Karpas-422 (cell line): ENCODE data around the gene MBD5. TPM values are rescaled to one million over a fixed set of nuclear protein-coding genes. Genes with fewer than 3 reads are reported as not detected.
A peak's percentile ranks its signal among the peaks of the same experiment; 100 is the strongest.

Source experiments
- DNase-seq: peaks from one replicate; pipeline ENCODE4 v3.0.0-alpha.2; 2015
- H2AFZ ChIP-seq: fragments of 200-600 bp; sonication (generic); 2 replicates; pipeline ENCODE4 v1.6.1; 2014; ENCODE audit warnings: antibody characterized with exemption, low read length, mixed read lengths
- H3K27ac ChIP-seq: fragments of 200-600 bp; sonication (generic); 2 replicates; pipeline ENCODE4 v1.5.1; 2014; ENCODE audit warnings: mild to moderate bottlenecking, low read length, moderate library complexity
- H3K27me3 ChIP-seq: fragments of 200-600 bp; sonication (generic); 2 replicates; pipeline ENCODE4 v1.6.1; 2014; ENCODE audit warnings: low read length, mixed read lengths
- H3K36me3 ChIP-seq: fragments of 200-600 bp; sonication (generic); 2 replicates; pipeline ENCODE4 v1.6.1; 2014; ENCODE audit warnings: low read length, mixed read lengths; ENCODE audit not compliant: insufficient read depth
- H3K4me1 ChIP-seq: fragments of 200-600 bp; sonication (generic); 2 replicates; pipeline ENCODE4 v1.6.1; 2014; ENCODE audit warnings: mild to moderate bottlenecking, low read length, mixed read lengths
- H3K4me2 ChIP-seq: fragments of 200-600 bp; sonication (generic); 2 replicates; pipeline ENCODE4 v1.6.1; 2014; ENCODE audit warnings: low read length, low read depth, mild to moderate bottlenecking; ENCODE audit not compliant: poor library complexity, severe bottlenecking
- H3K4me3 ChIP-seq: fragments of 200-600 bp; sonication (generic); 2 replicates; pipeline ENCODE4 v1.5.1; 2014; ENCODE audit warnings: mild to moderate bottlenecking, antibody characterized with exemption, low read length, mixed read lengths
- H3K79me2 ChIP-seq: fragments of 200-600 bp; sonication (generic); 2 replicates; pipeline ENCODE4 v1.6.1; 2014; ENCODE audit warnings: mild to moderate bottlenecking, low read length, mixed read lengths
- H3K9ac ChIP-seq: fragments of 200-600 bp; sonication (generic); 2 replicates; pipeline ENCODE4 v1.6.0; 2014; ENCODE audit warnings: low read length
- H3K9me2 ChIP-seq: fragments of 200-600 bp; sonication (generic), shearing (Covaris generic); replicated peaks from 2 replicates; pipeline ENCODE4 v1.6.0; 2014; ENCODE audit warnings: mild to moderate bottlenecking, low read length, moderate library complexity; ENCODE audit not compliant: insufficient read depth
- H3K9me3 ChIP-seq: fragments of 300-700, 200-600 bp; sonication (generic); 2 replicates; pipeline ENCODE4 v1.6.1; 2014; ENCODE audit warnings: low read length, mixed read lengths
- H4K20me1 ChIP-seq: fragments of 200-600 bp; sonication (generic); 2 replicates; pipeline ENCODE4 v1.6.1; 2014; ENCODE audit warnings: mild to moderate bottlenecking, antibody characterized with exemption, low read length, low read depth; ENCODE audit not compliant: insufficient read depth
- total RNA-seq: library from RNA; depleted of rRNA; stranded (reverse); fragments of >200 nt; shearing (Covaris generic); gene quantifications from 2 replicates; pipeline ENCODE4 v1.2.3, GENCODE V29; 2014; ENCODE audit warnings: low replicate concordance

The MBD5 gene
- total RNA-seq, 1 experiment from 2014 or later: 64.7 TPM

GRCh38 chr2:148014616-148015015 is 6.3 kb upstream of the MBD5 start:
- Histone ChIP-seq H3K36me3 (peaks cover 22% of the 10 kb centered on the region; the same call in 1 of the 2 replicates), H3K79me2 (peaks cover 100% of the 10 kb centered on the region), H3K9ac (no peak overlapping the region), H3K4me3 (no peak overlapping the region), H3K4me2 (no peak overlapping the region), H2AFZ (no peak overlapping the region), H3K9me3 (no peaks in the 10 kb centered on the region; the same call in 1 of the 2 replicates), H4K20me1 (no peaks in the 10 kb centered on the region), H3K4me1 (peaks cover 18% of the 10 kb centered on the region), H3K27ac (no peak overlapping the region), H3K27me3 (no peaks in the 10 kb centered on the region), H3K9me2 (no peaks in the 10 kb centered on the region)
- DNase-seq: no peak

- Histone ChIP-seq H3K79me2 (peaks cover 96% of the 10 kb centered on the region), H3K36me3 (peaks cover 22% of the 10 kb centered on the region), H3K27ac (peak within 1 kb of the TSS; percentile 78), H3K9me3 (no peaks in the 10 kb centered on the region), H3K4me2 (peak within 1 kb of the TSS; percentile 90), H3K27me3 (no peaks in the 10 kb centered on the region), H2AFZ (peak within 1 kb of the TSS; percentile 86), H3K4me3 (peak within 1 kb of the TSS; percentile 99), H3K4me1 (peaks cover 46% of the 10 kb centered on the region), H3K9ac (peak within 1 kb of the TSS; percentile 96), H4K20me1 (no peaks in the 10 kb centered on the region), H3K9me2 (no peaks in the 10 kb centered on the region)
- DNase-seq: peak; percentile 100
Observed at GRCh38 chr2:148020111-148021058, 506 bp upstream of the MBD5 start, which contains the start of gene ORC4. Gene ORC4 (minus strand): TSS chr2:148020737. CDS start chr2:147975958, 44,779 bp downstream.

GRCh38 chr2:148021886-148022285 is 995 bp downstream of the MBD5 start:
- no peak for DNase-seq

GRCh38 chr2:148022351-148022750 is 1.5 kb downstream of the MBD5 start:
- H3K4me1 ChIP-seq: peaks cover 52% of the 10 kb centered on the region
- no peaks in the 10 kb centered on the region for H4K20me1 ChIP-seq
- H3K4me2 ChIP-seq: peak overlapping the region; percentile 87
- DNase-seq: peak; percentile 46
- peak overlapping the region; percentile 89 for H3K9ac ChIP-seq
- no peaks in the 10 kb centered on the region for H3K9me3 ChIP-seq
- H3K36me3 ChIP-seq: peaks cover 9% of the 10 kb centered on the region; the same call in 1 of the 2 replicates
- peaks cover 96% of the 10 kb centered on the region for H3K79me2 ChIP-seq
- H3K4me3 ChIP-seq: peak overlapping the region; percentile 92
- H3K27me3 ChIP-seq: no peaks in the 10 kb centered on the region
- no peak overlapping the region for H3K27ac ChIP-seq
- H2AFZ ChIP-seq: no peak overlapping the region
- H3K9me2 ChIP-seq: no peaks in the 10 kb centered on the region

More at GRCh38 chr2:148021886-148022285, 995 bp downstream of the MBD5 start:
- peak overlapping the region; percentile 87 for H3K4me2 ChIP-seq
- H3K4me1 ChIP-seq: peaks cover 51% of the 10 kb centered on the region
- no peaks in the 10 kb centered on the region for H4K20me1 ChIP-seq
- peaks cover 9% of the 10 kb centered on the region; the same call in 1 of the 2 replicates for H3K36me3 ChIP-seq
- H3K4me3 ChIP-seq: peak overlapping the region; percentile 92
- no peaks in the 10 kb centered on the region for H3K27me3 ChIP-seq
- no peaks in the 10 kb centered on the region for H3K9me2 ChIP-seq
- H3K9me3 ChIP-seq: no peaks in the 10 kb centered on the region
- peak overlapping the region; percentile 89 for H3K9ac ChIP-seq
- no peak overlapping the region for H2AFZ ChIP-seq
- peak overlapping the region; percentile 78 for H3K27ac ChIP-seq
- peaks cover 96% of the 10 kb centered on the region for H3K79me2 ChIP-seq

DNA sequence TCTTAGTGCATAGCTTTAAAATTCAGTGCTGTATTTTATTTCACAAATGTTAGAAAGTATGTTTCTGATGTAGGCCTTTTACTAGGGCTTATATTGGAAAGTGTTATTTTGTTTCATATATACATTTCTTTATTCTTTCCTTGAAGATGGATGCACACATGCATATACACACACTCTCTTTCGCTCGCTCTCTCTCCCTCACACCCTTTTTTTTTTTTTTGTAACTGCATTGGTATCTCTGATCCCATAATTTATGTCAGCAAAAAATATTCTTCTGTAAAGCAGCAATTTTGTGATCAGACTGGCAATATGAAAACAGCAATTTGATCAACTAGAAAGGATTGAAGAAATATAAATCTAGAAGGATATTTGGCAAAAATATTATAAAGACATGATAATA is 2.0 kb downstream of the MBD5 start:
- H4K20me1 ChIP-seq: no peaks in the 10 kb centered on the region
- no peak overlapping the region for H2AFZ ChIP-seq
- peaks cover 96% of the 10 kb centered on the region for H3K79me2 ChIP-seq
- H3K9ac ChIP-seq: peak overlapping the region; percentile 89
- peaks cover 9% of the 10 kb centered on the region; the same call in 1 of the 2 replicates for H3K36me3 ChIP-seq
- H3K4me2 ChIP-seq: peak overlapping the region; percentile 87
- H3K9me3 ChIP-seq: no peaks in the 10 kb centered on the region
- no peaks in the 10 kb centered on the region for H3K27me3 ChIP-seq
- peak; percentile 51 for DNase-seq
- 0 out of 2 replicates have a peak overlapping the region, but pooled peaks have one; percentile 15 for H3K27ac ChIP-seq
- no peaks in the 10 kb centered on the region for H3K9me2 ChIP-seq
- peak overlapping the region; percentile 92 for H3K4me3 ChIP-seq
- H3K4me1 ChIP-seq: peaks cover 55% of the 10 kb centered on the region

DNA sequence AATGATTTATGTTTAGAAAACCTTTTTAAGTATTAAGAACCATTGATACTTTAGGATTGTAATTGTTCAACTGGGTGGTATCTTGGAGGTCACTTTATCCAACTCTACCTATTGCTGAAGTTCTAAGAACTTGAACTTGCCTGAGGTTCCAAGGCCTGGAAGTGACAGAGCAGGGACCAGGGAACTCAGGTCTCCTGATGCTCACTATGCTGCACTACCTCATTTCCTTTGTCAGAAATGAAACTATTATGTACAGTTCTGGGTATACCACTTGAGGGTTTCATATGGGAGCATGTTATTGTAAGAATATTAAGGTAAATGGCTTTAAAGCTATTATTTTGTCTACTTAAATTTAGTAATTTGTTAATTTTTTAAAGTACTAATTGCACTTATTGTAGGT is 3.0 kb downstream of the MBD5 start:
- H3K9me3 ChIP-seq: no peaks in the 10 kb centered on the region
- H4K20me1 ChIP-seq: no peaks in the 10 kb centered on the region
- no peak overlapping the region for H2AFZ ChIP-seq
- H3K27me3 ChIP-seq: no peaks in the 10 kb centered on the region
- peaks cover 9% of the 10 kb centered on the region; the same call in 1 of the 2 replicates for H3K36me3 ChIP-seq
- peak overlapping the region; percentile 87 for H3K4me2 ChIP-seq
- H3K4me1 ChIP-seq: peaks cover 49% of the 10 kb centered on the region
- H3K9ac ChIP-seq: peak overlapping the region; percentile 89
- H3K79me2 ChIP-seq: peaks cover 95% of the 10 kb centered on the region
- H3K4me3 ChIP-seq: peak overlapping the region; percentile 92
- no peaks in the 10 kb centered on the region for H3K9me2 ChIP-seq
- H3K27ac ChIP-seq: no peak overlapping the region
- peak; percentile 45 for DNase-seq

- H3K4me3 ChIP-seq: no peak overlapping the region
- no peak for DNase-seq
- H3K79me2 ChIP-seq: peaks cover 98% of the 10 kb centered on the region
- no peak overlapping the region for H3K4me2 ChIP-seq
- no peak overlapping the region for H3K27ac ChIP-seq
- H3K9me3 ChIP-seq: no peaks in the 10 kb centered on the region
- no peaks in the 10 kb centered on the region for H3K9me2 ChIP-seq
- no peak overlapping the region for H2AFZ ChIP-seq
- H3K4me1 ChIP-seq: peaks cover 59% of the 10 kb centered on the region
- no peak overlapping the region for H3K9ac ChIP-seq
- H3K27me3 ChIP-seq: no peaks in the 10 kb centered on the region
- H4K20me1 ChIP-seq: no peaks in the 10 kb centered on the region
- H3K36me3 ChIP-seq: peaks cover 9% of the 10 kb centered on the region; the same call in 1 of the 2 replicates
Observed at GRCh38 chr2:148026573-148026972, 5.7 kb downstream of the MBD5 start.

DNA sequence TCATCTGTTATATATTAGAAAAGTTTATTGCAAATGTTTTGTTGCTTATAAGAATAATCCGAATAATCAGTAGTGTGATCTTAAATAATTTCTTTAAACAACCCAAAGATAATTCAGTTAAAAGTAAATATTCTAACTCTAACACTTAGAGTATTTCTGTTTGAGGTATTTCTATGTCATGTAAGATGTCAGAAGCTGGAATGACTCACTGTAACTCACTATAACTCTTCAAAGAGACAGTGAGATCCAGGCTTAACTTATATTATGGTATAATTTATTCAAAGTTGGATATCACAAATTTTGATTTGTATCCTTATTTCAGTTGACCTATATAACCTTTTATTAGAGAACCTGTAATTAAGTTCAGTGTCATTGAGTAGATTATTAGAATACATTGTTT is 6.9 kb downstream of the MBD5 start:
- H3K9me3 ChIP-seq: no peaks in the 10 kb centered on the region
- no peak for DNase-seq
- no peak overlapping the region for H3K4me3 ChIP-seq
- no peak overlapping the region for H3K9ac ChIP-seq
- peaks cover 9% of the 10 kb centered on the region; the same call in 1 of the 2 replicates for H3K36me3 ChIP-seq
- no peak overlapping the region for H2AFZ ChIP-seq
- H3K27ac ChIP-seq: no peak overlapping the region
- H4K20me1 ChIP-seq: no peaks in the 10 kb centered on the region
- peaks cover 97% of the 10 kb centered on the region for H3K79me2 ChIP-seq
- no peaks in the 10 kb centered on the region for H3K9me2 ChIP-seq
- H3K4me1 ChIP-seq: peaks cover 67% of the 10 kb centered on the region
- no peaks in the 10 kb centered on the region for H3K27me3 ChIP-seq
- H3K4me2 ChIP-seq: no peak overlapping the region
